SK-N-SH treated with all-trans-retinoic acid at 6 μM for 48 hours (cell line): Measurements from ENCODE around the gene GSG1L.

Experiments used
- ATAC-seq: fragments of 200-7000 bp; cut with Tn5 transposase; 3 replicates; pipeline ENCODE4 v1.9.1; 2020; ENCODE audit warnings: mild to moderate bottlenecking, moderate library complexity
- ARNTL ChIP-seq: fragments of 450-650 bp; formaldehyde crosslinking; IDR thresholded peaks from 2 replicates; pipeline ENCODE4 v1.5.0; 2020; ENCODE audit warnings: low read depth, mild to moderate bottlenecking, moderate library complexity, borderline replicate concordance
- CREB5 ChIP-seq: fragments of 250-450 bp; sonication (Bioruptor Pico); IDR thresholded peaks from 2 replicates; pipeline ENCODE4 v1.5.1; 2020; ENCODE audit warnings: low read depth, mild to moderate bottlenecking, moderate library complexity
- CSDC2 ChIP-seq: fragments of 250-450 bp; sonication (Bioruptor Pico); IDR thresholded peaks from 2 replicates; pipeline ENCODE4 v1.5.0; 2020; ENCODE audit warnings: mild to moderate bottlenecking, moderate library complexity
- ESRRG ChIP-seq: fragments of 250-450 bp; sonication (Bioruptor Pico); IDR thresholded peaks from 2 replicates; pipeline ENCODE4 v1.6.1; 2021; ENCODE audit warnings: mild to moderate bottlenecking
- GLIS3 ChIP-seq: fragments of 250-450 bp; sonication (Bioruptor Pico); IDR thresholded peaks from 2 replicates; pipeline ENCODE4 v1.5.0; 2020; ENCODE audit warnings: mild to moderate bottlenecking, moderate library complexity
- ISL1 ChIP-seq: fragments of 250-450 bp; sonication (Bioruptor Pico); IDR thresholded peaks from 2 replicates; pipeline ENCODE4 v2.1.2; 2022; ENCODE audit warnings: mild to moderate bottlenecking, moderate library complexity
- OSR1 ChIP-seq: fragments of 250-450 bp; sonication (Bioruptor Pico); IDR thresholded peaks from 2 replicates; pipeline ENCODE4 v1.8.0; 2022; ENCODE audit warnings: moderate library complexity, mild to moderate bottlenecking, inconsistent platforms
- PATZ1 ChIP-seq: fragments of 250-450 bp; sonication (Bioruptor Pico); IDR thresholded peaks from 2 replicates; pipeline ENCODE4 v1.8.0; 2020; ENCODE audit warnings: mild to moderate bottlenecking, moderate library complexity, borderline replicate concordance
- POU6F1 ChIP-seq: fragments of 250-450 bp; sonication (Bioruptor Pico); IDR thresholded peaks from 2 replicates; pipeline ENCODE4 v1.8.0; 2021; ENCODE audit warnings: low read depth, mild to moderate bottlenecking, moderate library complexity, borderline replicate concordance
- PPARA ChIP-seq: fragments of 250-450 bp; sonication (Bioruptor Pico); IDR thresholded peaks from 2 replicates; pipeline ENCODE4 v1.5.0; 2020; ENCODE audit warnings: mild to moderate bottlenecking, borderline replicate concordance
- RARB ChIP-seq: fragments of 250-450 bp; sonication (Bioruptor Pico); IDR thresholded peaks from 2 replicates; pipeline ENCODE4 v1.8.0; 2021; ENCODE audit warnings: mild to moderate bottlenecking, moderate library complexity
- SNAI2 ChIP-seq: fragments of 250-450 bp; sonication (Bioruptor Pico); IDR thresholded peaks from 2 replicates; pipeline ENCODE4 v1.5.0; 2020; ENCODE audit warnings: mild to moderate bottlenecking, moderate library complexity
- TCF4 ChIP-seq: fragments of 250-450 bp; sonication (Bioruptor Pico); IDR thresholded peaks from 2 replicates; pipeline ENCODE4 v1.8.0; 2021; ENCODE audit warnings: mild to moderate bottlenecking, moderate library complexity, borderline replicate concordance
- TOX ChIP-seq: fragments of 250-450 bp; sonication (Bioruptor Pico); IDR thresholded peaks from 2 replicates; pipeline ENCODE4 v1.8.0; 2021; ENCODE audit warnings: mild to moderate bottlenecking, moderate library complexity, borderline replicate concordance
- ZFP30 ChIP-seq: fragments of 450-650 bp; formaldehyde crosslinking; IDR thresholded peaks from 2 replicates; pipeline ENCODE4 v1.5.0; 2022; ENCODE audit warnings: mild to moderate bottlenecking, moderate library complexity
- ZNF565 ChIP-seq: fragments of 450-650 bp; formaldehyde crosslinking; conservative IDR thresholded peaks from 2 replicates; pipeline ENCODE4 v1.5.0; 2020; ENCODE audit warnings: low read depth, mild to moderate bottlenecking, moderate library complexity
- ZNF70 ChIP-seq: fragments of 450-650 bp; formaldehyde crosslinking; IDR thresholded peaks from 2 replicates; pipeline ENCODE4 v1.5.0; 2020; ENCODE audit warnings: mild to moderate bottlenecking, moderate library complexity
- ZNF8 ChIP-seq: fragments of 450-650 bp; formaldehyde crosslinking; IDR thresholded peaks from 2 replicates; pipeline ENCODE4 v1.5.0; 2020; ENCODE audit warnings: mild to moderate bottlenecking, moderate library complexity

Gene GSG1L

GRCh38 chr16:27969574-27969973 is 93.9 kb downstream of the GSG1L start:
- no peak for TF ChIP-seq CREB5
- TF ChIP-seq ZNF70 (CRISPR knock-in tag) = no peak
- no peak for TF ChIP-seq SNAI2
- no peak for TF ChIP-seq ZNF565
- TF ChIP-seq ZFP30 (CRISPR knock-in tag) = no peak
- TF ChIP-seq OSR1 (CRISPR knock-in tag) = no peak
- no peak for TF ChIP-seq POU6F1 (CRISPR knock-in tag)
- TF ChIP-seq ESRRG (CRISPR knock-in tag) = no peak
- TF ChIP-seq, all 23 proteins: peak for 0
- no peak for ATAC-seq

GRCh38 chr16:27967169-27967568 is 96.3 kb downstream of the GSG1L start:
- no peak for ATAC-seq
- TF ChIP-seq ZNF70 (CRISPR knock-in tag) (peak; percentile 90), CREB5 (no peak)

GRCh38 chr16:27966756-27967155 is 96.8 kb downstream of the GSG1L start:
- TF ChIP-seq POU6F1 (CRISPR knock-in tag) = no peak
- no peak for TF ChIP-seq ISL1
- TF ChIP-seq TOX (CRISPR knock-in tag) = no peak
- no peak for TF ChIP-seq PATZ1
- no peak for TF ChIP-seq CSDC2 (CRISPR knock-in tag)
- TF ChIP-seq ARNTL (CRISPR knock-in tag) = no peak
- no peak for TF ChIP-seq TCF4 (CRISPR knock-in tag)
- TF ChIP-seq ZNF8 (CRISPR knock-in tag) = no peak
- TF ChIP-seq OSR1 (CRISPR knock-in tag) = no peak
- no peak for TF ChIP-seq ESRRG (CRISPR knock-in tag)
- no peak for TF ChIP-seq CREB5
- TF ChIP-seq SNAI2 = no peak
- no peak for TF ChIP-seq RARB
- TF ChIP-seq ZNF565 = no peak
- TF ChIP-seq GLIS3 (CRISPR knock-in tag) = no peak
- ATAC-seq = no peak

- TF ChIP-seq PPARA (CRISPR knock-in tag) = no peak
- TF ChIP-seq TCF4 (CRISPR knock-in tag) = no peak
- TF ChIP-seq OSR1 (CRISPR knock-in tag) = no peak
- TF ChIP-seq ZNF8 (CRISPR knock-in tag) = no peak
- TF ChIP-seq, all 23 proteins: peak for 0
- no peak for ATAC-seq
These were observed 97.7 kb downstream of the GSG1L start for GRCh38 chr16:27965801-27966200.
